ENCODE measurements around the gene GLIPR2.

Gene GLIPR2

GRCh38 chr9:36189976-36190375 is 53.4 kb downstream of the GLIPR2 start:
- DNase-seq (ENCODE audit: extremely low spot score, insufficient read length, low read depth) (no peak), FAIRE-seq (no peak)

DNA sequence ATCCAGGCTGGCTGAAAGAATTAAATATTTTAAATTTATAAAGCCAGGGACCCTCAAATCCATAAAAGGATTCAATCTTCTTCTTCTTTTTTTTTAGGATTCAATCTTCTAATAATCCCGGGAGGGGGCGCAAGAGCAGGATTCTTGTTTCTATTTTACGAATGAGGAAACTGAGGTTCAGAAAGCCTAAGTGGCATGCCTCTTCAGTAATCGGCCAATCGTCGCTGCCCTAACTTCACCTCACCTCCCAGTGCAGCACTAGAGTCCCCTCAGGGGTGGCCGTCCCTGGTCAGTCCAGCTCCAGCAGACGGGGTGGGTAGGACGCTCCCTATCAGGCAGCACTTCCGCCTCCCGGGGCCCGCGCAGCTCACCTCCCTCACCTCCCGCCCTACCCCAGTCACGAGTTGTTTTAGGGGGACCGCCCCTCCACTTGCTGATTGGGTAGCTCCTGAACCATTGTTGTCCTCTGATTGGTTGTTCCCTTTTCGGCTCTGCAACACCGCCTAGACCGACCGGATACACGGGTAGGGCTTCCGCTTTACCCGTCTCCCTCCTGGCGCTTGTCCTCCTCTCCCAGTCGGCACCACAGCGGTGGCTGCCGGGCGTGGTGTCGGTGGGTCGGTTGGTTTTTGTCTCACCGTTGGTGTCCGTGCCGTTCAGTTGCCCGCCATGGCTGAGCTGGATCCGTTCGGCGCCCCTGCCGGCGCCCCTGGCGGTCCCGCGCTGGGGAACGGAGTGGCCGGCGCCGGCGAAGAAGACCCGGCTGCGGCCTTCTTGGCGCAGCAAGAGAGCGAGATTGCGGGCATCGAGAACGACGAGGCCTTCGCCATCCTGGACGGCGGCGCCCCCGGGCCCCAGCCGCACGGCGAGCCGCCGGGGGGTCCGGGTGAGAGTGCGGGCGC is 54.1 kb downstream of the GLIPR2 start, which contains the start of gene CLTA:
CLTA (plus strand) TSS at position 534 of the 902 bp plus-strand sequence; CDS start at position 670, 136 bp downstream.
- FAIRE-seq = peak; percentile 97
- peak; percentile 97 for DNase-seq (ENCODE audit: extremely low spot score, insufficient read length, low read depth)

- FAIRE-seq = peak; percentile 38
- DNase-seq (ENCODE audit: extremely low spot score, insufficient read length, low read depth) = no peak
Observed at GRCh38 chr9:36191290-36191645, 54.7 kb downstream of the GLIPR2 start.

DNA sequence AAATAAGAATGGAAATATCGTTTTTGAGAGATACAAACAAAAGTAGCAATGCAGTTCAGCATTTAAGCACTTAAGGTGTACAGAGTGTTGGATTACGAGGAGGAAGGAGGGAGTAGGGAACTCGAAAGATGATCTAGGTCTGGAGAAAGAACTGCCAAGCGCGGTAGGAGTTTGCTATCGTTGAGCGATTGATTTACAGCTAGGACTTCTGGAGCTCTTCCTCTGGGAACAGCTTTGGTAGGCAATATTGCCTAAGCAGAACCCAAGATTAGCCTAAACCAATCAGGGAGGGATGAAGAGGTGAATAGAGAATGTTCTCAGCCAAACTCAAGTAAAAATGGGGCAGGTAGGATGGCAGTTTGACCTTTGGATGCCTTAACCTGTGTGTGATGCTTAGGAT is 55.2 kb downstream of the GLIPR2 start:
- no peak for FAIRE-seq
- no peak for DNase-seq (ENCODE audit: extremely low spot score, insufficient read length, low read depth)

DNA sequence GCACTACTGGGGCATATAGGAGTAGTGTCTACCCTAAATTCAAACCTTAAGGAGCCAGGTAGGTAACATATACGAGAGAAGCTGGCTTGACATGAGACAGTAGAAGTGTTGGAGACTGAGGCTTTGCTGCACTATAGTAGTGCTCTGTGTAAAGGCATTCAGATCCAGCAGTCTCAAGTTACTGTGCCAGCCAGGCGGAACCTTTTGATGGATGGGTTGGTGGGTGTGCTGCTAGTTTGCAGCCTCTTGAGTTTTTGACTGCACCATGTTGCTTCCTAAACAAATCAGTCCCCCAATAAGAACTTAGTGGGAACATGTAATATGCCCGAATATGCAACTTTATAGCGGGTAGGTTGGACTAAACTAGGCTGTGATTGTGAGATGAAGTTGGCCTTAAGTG is 55.7 kb downstream of the GLIPR2 start:
- DNase-seq (ENCODE audit: extremely low spot score, insufficient read length, low read depth) (no peak), FAIRE-seq (no peak)

GRCh38 chr9:36193023-36193422 is 56.5 kb downstream of the GLIPR2 start:
- FAIRE-seq = no peak
- DNase-seq (ENCODE audit: extremely low spot score, insufficient read length, low read depth) = no peak

DNA sequence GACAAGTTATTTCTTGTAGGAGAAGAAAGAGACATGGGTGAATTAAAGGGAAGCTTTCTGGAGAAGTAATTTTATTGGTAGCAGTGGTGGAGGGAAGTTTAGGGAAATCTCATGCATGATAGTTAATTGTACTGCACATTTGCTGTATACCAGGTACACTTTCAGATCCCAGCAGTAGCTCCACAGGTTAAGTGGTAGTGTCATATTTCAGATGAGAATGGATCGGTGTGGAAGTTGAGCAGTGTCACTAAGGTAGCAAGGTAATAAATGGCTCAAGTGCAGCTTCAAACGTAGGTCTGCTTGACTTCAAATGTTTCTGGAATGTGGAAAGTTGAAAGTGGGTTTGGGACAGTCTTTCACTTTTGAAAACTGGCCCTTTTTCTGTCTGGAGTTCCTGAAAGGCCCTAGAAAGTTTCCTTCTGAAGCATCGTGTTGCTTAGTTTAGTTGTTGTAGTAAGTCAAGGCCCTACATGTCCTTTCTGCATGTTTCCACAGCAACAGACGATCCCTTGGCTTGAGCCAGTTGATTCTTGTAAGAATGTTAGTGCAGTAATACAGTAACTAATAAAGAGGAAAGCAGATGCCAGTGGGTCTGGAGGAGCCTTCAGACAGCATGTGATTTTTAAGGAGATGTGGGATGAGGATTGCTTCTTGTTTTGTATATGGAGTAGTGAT is 57.9 kb downstream of the GLIPR2 start:
- FAIRE-seq = no peak
- no peak for DNase-seq (ENCODE audit: extremely low spot score, insufficient read length, low read depth)

- FAIRE-seq (no peak), DNase-seq (ENCODE audit: extremely low spot score, insufficient read length, low read depth) (no peak)
Observed at GRCh38 chr9:36204906-36205547, 68.5 kb downstream of the GLIPR2 start.

DNA sequence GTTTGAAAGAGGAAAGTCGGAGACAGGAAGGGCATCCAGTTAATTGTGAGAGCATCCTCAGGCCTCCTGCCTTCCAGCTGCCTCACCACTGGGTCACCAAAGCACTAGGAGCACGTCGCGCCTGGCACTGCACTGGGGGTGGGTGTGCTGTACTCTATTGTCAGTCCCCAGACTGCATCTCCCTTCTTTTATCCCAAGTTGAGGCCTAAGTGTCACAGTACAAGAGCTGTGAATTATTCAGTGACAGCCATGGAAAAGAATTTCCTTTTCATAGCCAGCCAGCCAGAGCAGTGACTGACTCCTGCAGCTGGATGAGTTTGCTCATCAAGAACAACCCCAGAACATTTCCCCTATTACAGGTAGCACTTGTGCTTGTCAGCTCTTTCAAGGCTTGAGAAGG is 70.5 kb downstream of the GLIPR2 start:
- DNase-seq (ENCODE audit: extremely low spot score, insufficient read length, low read depth) = no peak
- FAIRE-seq = no peak

- FAIRE-seq (no peak), DNase-seq (ENCODE audit: extremely low spot score, insufficient read length, low read depth) (no peak)
Observed at GRCh38 chr9:36207546-36208012, 71.0 kb downstream of the GLIPR2 start.

DNA sequence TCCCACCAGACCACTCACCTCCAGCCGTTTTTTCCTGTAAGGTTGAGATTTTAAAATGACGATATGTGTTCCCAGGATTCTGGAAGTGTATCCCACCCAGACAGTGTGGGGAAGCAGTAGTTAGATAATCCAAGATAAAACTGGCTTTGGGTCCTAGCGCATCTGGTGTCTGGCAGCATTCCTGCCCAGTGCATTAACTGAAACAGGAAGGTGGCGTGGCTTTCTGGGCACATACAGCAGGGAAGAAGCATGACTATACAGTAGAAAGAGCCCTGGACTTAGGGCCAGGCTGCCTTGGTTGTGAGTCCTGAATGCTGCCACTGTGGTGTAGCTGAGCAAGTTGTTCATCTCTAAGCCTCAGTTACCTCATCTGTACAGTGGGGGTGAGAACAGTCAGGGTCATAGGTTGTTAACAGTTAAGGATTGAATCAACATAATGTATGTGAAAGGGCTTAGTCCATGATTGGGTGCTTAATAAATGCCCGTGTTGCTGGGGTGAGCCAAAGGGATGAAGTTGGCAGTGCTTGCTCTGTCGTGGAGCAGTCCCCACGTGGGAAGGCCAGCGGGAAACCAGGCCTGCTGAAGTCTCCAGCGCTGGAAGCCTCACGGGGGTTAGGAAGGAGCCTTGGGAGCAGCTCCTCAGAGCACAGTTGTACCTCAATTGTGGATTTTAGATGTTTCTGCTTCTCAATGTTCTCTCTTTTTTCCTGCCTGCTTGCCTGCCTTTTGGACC is 72.2 kb downstream of the GLIPR2 start:
- FAIRE-seq = no peak
- DNase-seq (ENCODE audit: extremely low spot score, insufficient read length, low read depth) = no peak

DNA sequence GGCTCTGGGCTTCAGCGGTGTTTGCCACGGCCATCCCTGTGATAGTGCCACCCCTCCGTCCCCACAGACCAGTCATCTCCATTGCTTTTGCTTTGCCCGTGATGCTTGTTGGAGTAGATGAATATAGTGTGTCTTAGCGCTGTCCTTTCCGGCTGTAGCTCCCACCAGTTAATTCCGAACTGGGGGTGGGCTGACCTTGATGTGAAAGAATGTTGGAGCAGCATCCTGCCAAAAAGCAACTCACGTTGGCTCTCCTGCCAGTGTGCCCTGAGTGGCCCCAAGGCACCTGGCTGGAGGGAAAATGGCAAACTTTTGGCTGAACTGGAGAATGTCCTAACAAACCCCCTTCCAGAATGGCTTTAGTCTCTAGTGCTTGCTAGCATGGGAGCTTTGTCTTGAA is 74.2 kb downstream of the GLIPR2 start:
- FAIRE-seq (no peak), DNase-seq (ENCODE audit: extremely low spot score, insufficient read length, low read depth) (no peak)

GRCh38 chr9:36211510-36211909 is 75.0 kb downstream of the GLIPR2 start:
- FAIRE-seq = no peak
- no peak for DNase-seq (ENCODE audit: extremely low spot score, insufficient read length, low read depth)

GRCh38 chr9:36213387-36213786 is 76.9 kb downstream of the GLIPR2 start:
- no peak for DNase-seq (ENCODE audit: extremely low spot score, insufficient read length, low read depth)
- no peak for FAIRE-seq

Data from GM18507 (cell line).